Measurements from ENCODE around the gene PADI4.

Gene PADI4

DNA sequence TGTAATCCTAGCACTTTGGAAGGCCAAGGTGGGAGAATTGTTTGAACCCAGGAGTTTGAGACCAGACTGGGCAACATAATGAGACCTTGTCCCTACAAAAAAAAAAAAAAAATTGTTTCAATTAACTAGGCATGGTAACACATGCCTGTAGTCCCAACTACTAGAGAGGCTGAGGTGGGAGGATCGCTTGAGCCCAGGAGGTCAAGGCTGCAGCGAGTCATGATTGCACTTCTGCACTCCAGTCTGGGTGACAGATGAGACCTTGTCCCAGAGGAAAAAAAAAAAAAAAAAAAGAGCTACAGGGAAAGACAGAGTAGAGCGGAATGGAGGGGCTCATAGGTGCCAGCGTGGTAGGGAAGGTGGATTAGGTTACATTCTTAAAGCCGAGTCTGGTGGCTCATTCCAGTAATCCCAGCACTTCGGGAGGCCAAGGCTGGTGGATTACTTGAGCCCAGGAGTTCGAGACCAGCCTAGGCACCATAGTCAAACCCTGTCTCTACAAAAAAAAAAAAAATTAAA lies 43.0 kb downstream of the PADI4 start:
- no peak for DNase-seq

GRCh38 chr1:17351598-17352324 lies 43.8 kb downstream of the PADI4 start:
- DNase-seq = no peak

DNA sequence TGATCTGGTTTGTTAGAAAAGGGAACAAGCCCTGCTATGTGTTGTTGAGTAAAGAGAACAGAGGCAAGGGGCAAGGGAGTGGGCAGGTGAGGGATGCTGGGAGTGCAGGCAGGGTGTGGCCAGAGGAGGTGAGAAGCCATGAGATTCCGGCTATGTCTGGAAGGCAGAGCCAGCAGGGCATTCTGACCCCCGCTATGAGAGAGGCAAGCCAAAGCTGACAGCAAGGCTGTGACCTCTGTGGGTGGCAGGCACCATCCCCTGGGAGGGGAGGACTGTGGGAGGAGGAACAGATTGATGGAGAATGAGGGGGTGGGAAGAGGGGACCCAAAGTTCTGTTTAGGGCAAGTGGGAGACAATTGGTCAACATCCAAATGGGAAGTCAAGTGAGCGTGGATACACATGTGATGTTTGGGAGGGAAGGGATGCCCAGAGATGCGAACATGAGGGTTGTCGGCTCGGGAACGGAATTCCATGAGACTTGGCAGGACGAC lies 44.5 kb downstream of the PADI4 start:
- DNase-seq = no peak

- no peak for DNase-seq
These were observed 47.9 kb downstream of the PADI4 start for GRCh38 chr1:17355898-17356297.

GRCh38 chr1:17356387-17357026 lies 48.5 kb downstream of the PADI4 start:
- no peak for DNase-seq

DNA sequence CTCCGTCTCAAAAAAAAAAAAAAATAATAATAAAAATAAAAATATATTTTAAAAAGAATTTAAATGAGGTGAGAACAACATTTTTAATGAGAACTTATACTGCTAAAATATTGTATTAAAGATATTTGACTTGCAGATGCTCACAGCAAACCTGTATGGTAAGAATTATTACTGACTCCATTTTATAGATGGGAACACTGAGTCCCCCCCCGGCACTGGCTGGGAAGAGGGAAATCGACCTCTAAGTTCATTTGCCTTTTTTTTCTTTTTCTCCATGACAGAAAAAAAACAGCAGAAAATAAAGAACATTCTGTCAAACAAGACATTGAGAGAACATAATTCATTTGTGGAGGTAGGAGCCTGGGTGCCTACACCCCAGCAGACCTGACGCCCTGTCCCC lies 50.6 kb downstream of the PADI4 start:
- no peak for DNase-seq

DNA sequence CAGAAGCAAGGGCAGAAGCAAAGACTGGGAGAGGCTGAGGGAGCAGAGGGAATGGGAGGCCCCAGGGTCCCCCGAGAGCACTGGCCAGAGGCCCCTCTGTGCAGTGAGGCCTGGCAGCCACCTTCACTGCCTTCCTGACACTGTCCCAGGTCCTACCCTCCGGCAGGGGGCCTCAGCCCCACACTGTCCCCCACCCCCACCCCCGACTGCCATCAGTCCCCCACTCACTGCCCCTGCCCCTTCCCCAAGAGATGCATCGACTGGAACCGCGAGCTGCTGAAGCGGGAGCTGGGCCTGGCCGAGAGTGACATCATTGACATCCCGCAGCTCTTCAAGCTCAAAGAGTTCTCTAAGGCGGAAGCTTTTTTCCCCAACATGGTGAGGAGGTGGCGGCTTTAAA lies 51.0 kb downstream of the PADI4 start:
- no peak for DNase-seq

- no peak for DNase-seq
These were observed 51.8 kb downstream of the PADI4 start for GRCh38 chr1:17359808-17360207.

DNA sequence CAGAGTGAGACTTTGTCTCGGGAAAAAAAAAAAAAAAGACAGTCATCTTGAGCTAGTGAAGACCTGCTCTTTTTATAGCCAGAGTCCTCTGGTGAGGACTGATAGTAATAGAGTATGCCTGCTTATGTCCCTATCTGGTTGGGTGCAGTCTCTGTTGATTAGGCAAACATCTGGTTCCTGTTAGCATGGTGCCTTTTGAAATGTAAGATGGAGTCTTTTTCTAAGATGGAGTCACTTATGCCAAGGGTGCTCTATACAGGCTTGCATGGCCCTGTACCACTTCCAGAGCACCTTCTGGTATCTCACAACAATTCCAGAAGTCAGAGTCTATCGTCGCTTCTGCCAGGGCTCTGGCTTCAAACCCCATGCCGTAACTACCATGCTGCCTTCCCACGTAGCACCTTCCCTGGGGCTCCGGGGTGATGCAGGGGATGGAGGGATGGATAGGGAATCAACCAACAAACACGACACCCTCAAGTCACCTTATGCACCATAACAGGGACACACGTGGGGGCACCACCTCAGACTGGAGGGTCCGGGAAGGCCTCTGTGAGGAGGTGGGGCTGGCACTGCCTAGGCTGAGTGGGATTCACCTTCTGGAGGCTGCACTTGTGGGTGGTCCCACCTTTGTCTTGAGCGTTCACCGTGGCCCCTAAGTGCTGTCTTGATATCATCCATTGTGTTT lies 52.4 kb downstream of the PADI4 start:
- DNase-seq = no peak

- DNase-seq = no peak
These were observed 53.7 kb downstream of the PADI4 start for GRCh38 chr1:17361687-17362086.

DNA sequence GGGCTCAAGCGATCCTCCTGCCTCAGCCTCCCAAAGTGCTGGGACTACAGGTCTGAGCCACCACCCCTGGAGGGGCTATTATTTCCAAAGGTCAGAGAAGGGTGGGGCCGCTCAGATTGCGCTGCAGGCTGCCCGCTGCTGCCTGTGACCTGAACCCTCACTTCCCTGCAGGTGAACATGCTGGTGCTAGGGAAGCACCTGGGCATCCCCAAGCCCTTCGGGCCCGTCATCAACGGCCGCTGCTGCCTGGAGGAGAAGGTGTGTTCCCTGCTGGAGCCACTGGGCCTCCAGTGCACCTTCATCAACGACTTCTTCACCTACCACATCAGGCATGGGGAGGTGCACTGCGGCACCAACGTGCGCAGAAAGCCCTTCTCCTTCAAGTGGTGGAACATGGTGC lies 55.4 kb downstream of the PADI4 start:
- no peak for DNase-seq

- DNase-seq = no peak
These were observed 55.8 kb downstream of the PADI4 start for GRCh38 chr1:17363771-17364170.

DNA sequence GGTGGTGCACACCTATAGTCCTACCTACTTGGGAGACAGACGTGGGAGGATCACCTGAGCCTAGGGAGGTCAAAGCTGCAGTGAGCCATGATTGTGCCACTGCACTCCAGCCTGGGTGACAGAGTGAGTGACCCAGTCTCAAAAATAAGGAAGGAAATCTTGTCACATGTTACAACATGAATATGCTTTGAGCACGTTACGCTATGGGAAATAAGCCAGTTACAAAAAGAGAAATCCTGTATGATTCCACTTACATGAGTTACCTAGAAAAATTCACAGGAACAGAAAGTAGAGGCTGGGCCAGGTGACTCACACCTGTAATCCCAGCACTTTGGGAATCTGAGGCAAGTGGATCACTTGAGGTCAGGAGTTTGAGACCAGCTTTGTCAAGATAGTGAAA lies 57.3 kb downstream of the PADI4 start:
- no peak for DNase-seq

DNA sequence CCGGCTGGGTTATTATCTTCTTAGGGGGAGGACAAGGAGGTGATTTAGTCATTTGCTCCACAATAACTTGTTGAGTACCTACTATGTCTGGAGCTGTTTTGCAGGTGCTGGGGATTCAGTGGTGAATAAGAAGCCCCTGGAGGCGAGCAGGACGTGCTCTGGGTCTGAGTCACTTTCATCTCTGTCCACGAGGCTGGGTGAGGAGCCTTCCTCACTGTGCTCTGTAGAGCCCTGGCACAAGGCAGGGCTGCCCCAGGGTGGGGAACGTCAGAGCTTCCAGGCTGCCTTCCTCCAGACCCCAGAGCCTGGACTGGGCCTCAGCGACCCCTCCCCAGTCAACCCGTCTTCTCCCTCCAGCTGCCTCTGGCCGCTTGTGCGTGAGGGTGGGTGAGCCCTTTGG lies 61.5 kb downstream of the PADI4 start:
- no peak for DNase-seq

DNA sequence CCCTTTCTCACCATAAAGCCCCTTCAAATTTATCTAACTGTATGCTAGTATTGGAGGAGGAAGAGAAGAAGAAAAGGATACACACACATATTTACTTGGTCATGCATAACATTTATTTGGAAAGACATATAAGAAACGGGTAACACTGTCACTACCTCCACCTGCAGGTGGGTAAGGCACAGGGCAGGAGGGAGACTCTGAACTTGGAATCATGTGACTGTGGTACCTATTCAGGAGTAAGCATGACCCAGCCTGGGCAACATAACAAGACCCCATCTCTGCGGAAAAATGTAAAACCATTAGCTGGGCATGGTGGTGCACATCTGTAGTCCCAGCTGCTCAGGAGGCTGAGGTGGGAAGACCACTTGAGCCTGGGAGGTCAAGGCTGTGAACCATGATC lies 62.6 kb downstream of the PADI4 start:
- DNase-seq = no peak

GRCh38 chr1:17371896-17372295 lies 63.9 kb downstream of the PADI4 start, which contains the start of gene PADI6:
TSS of gene PADI6 (plus strand) at chr1:17372196. CDS start at chr1:17372246, 50 bp downstream.
- no peak for DNase-seq

GRCh38 chr1:17372955-17373354 lies 65.0 kb downstream of the PADI4 start:
- DNase-seq = no peak

DNA sequence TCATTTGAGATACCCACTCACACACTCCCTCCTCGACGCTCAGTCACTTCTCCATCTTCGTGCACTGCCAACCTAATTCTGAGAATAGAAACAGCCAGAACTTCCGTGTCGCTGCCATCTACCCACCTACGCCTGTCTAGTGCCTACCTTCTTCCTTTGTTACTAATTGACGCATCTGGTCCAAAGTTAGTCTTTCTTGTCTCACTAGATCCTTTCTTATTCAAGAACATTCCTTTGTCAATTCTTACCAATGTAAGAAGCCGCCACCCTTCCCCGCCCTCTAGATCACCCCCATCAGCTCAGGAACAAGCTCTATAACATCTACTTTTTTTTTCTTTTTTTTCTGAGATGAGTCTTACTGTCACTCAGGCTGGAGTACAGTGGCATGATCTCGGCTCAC lies 67.7 kb downstream of the PADI4 start:
- no peak for DNase-seq

DNA sequence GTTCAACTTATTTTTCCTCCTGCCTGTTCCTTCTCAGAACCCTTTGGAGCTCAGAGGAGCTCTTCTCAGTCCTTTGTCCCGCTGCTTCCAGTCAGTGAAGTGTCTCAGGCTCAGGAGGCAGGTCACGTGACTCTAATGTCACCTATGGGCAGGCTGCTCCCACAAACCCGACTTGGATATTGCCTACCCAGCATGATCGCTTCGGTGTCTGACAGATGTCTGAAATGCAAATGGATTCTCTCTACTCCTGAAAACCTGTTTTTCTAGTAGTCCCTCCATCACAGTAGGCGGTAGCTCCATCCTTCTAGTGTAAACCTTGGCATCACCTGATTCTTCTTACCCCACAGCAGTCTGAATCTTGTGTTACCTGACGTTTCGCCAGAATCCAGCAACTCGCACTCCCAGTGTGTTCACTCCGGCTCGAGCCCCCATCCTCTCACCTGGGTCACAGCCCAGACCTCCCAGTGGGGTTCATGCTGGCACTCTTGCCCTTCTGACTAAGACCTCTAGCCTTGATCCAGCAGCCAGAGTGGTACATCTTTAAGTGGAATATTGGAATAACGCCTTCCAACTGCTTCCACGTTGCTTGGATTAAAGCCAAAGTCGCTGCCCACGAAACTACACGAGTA lies 69.4 kb downstream of the PADI4 start:
- no peak for DNase-seq

- no peak for DNase-seq
These were observed 73.2 kb downstream of the PADI4 start for GRCh38 chr1:17381161-17381560.

DNA sequence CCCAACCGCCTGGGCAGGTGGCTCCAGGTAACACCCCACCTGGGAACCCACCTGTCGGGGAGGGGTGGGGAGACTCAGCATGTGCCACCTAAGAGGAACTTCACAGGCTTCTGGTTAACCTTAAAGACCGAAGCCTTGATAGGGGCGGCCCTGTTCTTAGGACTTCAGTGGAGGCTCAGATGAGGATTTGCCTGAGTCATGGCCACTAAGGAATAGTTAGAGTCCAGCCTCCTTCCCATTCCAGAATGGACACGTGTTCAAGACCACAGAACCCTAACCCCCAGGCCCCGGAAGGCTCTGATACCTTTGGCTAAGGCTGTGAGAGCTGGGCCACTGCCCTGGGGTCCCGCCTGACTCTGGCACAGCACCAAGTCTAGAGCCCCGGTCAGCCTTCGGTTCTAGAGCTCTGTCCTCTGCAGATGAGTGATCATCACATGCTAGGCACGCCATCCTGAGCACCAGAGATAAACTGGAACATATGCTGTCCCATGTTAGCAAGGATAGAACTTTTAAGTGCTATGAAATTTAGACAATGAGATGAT lies 84.3 kb downstream of the PADI4 start:
- no peak for DNase-seq

DNA sequence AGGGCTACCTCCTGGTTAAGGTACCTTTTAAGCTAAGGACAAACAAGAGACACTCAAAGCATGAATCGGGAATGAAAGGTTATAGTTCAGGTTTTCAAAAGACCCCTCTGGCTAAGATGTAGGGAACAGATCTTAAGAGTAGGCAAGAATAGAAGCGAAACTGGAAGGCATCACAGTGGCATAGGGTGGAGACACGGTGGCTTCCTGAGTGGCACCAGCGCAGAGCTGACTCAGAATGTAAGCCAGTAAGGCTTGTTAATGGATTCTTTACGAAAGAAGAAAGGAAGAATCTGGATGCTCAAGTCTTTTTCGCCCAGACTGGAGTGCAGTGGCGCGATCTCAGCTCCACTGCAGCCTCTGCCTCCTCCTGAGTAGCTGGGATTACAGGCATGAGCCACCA lies 85.2 kb downstream of the PADI4 start:
- peak in 1 of 5 donors; percentile 45 for DNase-seq

All from T-helper 1 cell (primary cell).